ENCODE data around the gene COMTD1. TPM values are rescaled to one million over a fixed set of nuclear protein-coding genes. Genes with fewer than 3 reads are reported as not detected.
A peak's percentile ranks its signal among the peaks of the same experiment; 100 is the strongest.

The COMTD1 gene
- total and polyA plus RNA-seq, 2 of the 13 experiments (the other 11 are each of a cell fraction or from before 2014, with no cell fraction given) = 11.8 to 18.4 TPM

DNA sequence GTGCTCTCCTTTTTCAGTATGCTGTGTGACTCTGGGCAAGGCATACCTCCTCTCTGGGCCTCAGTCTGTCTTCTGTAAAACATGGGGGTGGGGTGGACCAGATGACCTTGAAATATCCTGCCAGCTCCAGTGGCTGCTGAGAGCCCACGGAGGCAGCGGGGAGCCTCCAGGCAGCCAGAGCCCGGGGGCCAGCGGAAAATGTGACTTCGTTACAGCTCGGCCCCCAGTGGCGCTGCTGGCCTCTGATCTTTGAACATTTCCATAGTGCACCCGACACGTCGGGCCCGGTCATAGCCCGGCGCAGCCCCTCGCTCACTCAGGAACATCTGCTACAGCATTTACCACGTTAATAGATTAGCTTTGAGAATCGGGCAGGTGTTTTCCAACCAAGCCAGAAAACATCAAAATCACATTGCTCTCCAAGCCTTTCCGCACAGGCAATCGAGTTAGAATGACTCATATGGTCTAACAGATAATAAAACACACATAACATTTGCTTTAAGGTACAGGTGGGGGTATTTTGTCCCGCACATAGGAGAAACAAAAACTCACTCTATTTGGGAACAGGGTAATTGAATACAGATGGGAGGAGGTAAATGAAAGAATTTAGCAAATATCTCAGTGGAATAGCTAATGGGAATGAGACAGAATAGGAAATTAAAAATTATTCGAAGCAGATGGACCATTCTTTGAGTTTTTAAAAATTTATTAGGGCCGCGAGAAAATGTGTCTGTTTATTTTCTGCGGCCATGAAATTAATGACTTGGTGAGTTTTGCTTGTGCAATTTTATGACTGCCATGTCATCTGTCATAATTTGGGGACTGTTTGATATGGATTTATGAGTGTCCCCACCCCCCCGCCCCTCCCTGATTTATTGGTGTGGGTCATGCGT lies 26.3 kb upstream of the COMTD1 start (continued):
- TF ChIP-seq, protein P1, sequence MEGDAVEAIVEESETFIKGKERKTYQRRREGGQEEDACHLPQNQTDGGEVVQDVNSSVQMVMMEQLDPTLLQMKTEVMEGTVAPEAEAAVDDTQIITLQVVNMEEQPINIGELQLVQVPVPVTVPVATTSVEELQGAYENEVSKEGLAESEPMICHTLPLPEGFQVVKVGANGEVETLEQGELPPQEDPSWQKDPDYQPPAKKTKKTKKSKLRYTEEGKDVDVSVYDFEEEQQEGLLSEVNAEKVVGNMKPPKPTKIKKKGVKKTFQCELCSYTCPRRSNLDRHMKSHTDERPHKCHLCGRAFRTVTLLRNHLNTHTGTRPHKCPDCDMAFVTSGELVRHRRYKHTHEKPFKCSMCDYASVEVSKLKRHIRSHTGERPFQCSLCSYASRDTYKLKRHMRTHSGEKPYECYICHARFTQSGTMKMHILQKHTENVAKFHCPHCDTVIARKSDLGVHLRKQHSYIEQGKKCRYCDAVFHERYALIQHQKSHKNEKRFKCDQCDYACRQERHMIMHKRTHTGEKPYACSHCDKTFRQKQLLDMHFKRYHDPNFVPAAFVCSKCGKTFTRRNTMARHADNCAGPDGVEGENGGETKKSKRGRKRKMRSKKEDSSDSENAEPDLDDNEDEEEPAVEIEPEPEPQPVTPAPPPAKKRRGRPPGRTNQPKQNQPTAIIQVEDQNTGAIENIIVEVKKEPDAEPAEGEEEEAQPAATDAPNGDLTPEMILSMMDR (CRISPR knock-in tag; IDR thresholded peaks at IDR 0.05) = peak; percentile 37; the same call in 1 of the 2 replicates
- TF ChIP-seq, protein P2, sequence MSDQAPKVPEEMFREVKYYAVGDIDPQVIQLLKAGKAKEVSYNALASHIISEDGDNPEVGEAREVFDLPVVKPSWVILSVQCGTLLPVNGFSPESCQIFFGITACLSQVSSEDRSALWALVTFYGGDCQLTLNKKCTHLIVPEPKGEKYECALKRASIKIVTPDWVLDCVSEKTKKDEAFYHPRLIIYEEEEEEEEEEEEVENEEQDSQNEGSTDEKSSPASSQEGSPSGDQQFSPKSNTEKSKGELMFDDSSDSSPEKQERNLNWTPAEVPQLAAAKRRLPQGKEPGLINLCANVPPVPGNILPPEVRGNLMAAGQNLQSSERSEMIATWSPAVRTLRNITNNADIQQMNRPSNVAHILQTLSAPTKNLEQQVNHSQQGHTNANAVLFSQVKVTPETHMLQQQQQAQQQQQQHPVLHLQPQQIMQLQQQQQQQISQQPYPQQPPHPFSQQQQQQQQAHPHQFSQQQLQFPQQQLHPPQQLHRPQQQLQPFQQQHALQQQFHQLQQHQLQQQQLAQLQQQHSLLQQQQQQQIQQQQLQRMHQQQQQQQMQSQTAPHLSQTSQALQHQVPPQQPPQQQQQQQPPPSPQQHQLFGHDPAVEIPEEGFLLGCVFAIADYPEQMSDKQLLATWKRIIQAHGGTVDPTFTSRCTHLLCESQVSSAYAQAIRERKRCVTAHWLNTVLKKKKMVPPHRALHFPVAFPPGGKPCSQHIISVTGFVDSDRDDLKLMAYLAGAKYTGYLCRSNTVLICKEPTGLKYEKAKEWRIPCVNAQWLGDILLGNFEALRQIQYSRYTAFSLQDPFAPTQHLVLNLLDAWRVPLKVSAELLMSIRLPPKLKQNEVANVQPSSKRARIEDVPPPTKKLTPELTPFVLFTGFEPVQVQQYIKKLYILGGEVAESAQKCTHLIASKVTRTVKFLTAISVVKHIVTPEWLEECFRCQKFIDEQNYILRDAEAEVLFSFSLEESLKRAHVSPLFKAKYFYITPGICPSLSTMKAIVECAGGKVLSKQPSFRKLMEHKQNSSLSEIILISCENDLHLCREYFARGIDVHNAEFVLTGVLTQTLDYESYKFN (CRISPR knock-in tag; conservative IDR thresholded peaks at IDR 0.05) = peak; percentile 71
- 0 out of 2 replicates have a peak, but pooled peaks have one; percentile 26 for TF ChIP-seq ZNF556 (CRISPR knock-in tag; IDR thresholded peaks at IDR 0.05; ENCODE audit: borderline replicate concordance)
- 0 out of 4 replicates have a peak, but pooled peaks of 1 of the 2 experiments have one; percentile 13 for TF ChIP-seq NR2F1 (CRISPR knock-in tag; IDR thresholded peaks at IDR 0.05)
- TF ChIP-seq HNF4G (IDR thresholded peaks at IDR 0.05; ENCODE audit: borderline replicate concordance, low read depth, low read length) = peak; percentile 34; the same call in 1 of the 2 replicates
- no peak for TF ChIP-seq HNF4G (CRISPR knock-in tag; IDR thresholded peaks at IDR 0.05; ENCODE audit: borderline replicate concordance, low read depth)
- no peak for TF ChIP-seq SOX6 (IDR thresholded peaks at IDR 0.05)
- peak; percentile 44 for TF ChIP-seq SOX6 (CRISPR knock-in tag; IDR thresholded peaks at IDR 0.05)
- TF ChIP-seq, protein P3, sequence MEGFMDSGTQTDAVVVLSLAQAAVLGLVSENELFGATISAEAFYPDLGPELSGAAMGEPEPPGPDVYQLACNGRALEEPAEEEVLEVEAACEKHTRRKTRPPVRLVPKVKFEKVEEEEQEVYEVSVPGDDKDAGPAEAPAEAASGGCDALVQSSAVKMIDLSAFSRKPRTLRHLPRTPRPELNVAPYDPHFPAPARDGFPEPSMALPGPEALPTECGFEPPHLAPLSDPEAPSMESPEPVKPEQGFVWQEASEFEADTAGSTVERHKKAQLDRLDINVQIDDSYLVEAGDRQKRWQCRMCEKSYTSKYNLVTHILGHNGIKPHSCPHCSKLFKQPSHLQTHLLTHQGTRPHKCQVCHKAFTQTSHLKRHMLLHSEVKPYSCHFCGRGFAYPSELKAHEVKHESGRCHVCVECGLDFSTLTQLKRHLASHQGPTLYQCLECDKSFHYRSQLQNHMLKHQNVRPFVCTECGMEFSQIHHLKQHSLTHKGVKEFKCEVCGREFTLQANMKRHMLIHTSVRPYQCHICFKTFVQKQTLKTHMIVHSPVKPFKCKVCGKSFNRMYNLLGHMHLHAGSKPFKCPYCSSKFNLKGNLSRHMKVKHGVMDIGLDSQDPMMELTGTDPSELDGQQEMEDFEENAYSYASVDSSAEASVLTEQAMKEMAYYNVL (CRISPR knock-in tag; IDR thresholded peaks at IDR 0.05; ENCODE audit: borderline replicate concordance) = no peak
- TF ChIP-seq POGZ (CRISPR knock-in tag; IDR thresholded peaks at IDR 0.05) = peak; percentile 72
- TF ChIP-seq GABPB1 (CRISPR knock-in tag; IDR thresholded peaks at IDR 0.05) = peak; percentile 21; the same call in 1 of the 2 replicates
- TF ChIP-seq ZSCAN25 (CRISPR knock-in tag; IDR thresholded peaks at IDR 0.05) = no peak
- TF ChIP-seq, protein P4, sequence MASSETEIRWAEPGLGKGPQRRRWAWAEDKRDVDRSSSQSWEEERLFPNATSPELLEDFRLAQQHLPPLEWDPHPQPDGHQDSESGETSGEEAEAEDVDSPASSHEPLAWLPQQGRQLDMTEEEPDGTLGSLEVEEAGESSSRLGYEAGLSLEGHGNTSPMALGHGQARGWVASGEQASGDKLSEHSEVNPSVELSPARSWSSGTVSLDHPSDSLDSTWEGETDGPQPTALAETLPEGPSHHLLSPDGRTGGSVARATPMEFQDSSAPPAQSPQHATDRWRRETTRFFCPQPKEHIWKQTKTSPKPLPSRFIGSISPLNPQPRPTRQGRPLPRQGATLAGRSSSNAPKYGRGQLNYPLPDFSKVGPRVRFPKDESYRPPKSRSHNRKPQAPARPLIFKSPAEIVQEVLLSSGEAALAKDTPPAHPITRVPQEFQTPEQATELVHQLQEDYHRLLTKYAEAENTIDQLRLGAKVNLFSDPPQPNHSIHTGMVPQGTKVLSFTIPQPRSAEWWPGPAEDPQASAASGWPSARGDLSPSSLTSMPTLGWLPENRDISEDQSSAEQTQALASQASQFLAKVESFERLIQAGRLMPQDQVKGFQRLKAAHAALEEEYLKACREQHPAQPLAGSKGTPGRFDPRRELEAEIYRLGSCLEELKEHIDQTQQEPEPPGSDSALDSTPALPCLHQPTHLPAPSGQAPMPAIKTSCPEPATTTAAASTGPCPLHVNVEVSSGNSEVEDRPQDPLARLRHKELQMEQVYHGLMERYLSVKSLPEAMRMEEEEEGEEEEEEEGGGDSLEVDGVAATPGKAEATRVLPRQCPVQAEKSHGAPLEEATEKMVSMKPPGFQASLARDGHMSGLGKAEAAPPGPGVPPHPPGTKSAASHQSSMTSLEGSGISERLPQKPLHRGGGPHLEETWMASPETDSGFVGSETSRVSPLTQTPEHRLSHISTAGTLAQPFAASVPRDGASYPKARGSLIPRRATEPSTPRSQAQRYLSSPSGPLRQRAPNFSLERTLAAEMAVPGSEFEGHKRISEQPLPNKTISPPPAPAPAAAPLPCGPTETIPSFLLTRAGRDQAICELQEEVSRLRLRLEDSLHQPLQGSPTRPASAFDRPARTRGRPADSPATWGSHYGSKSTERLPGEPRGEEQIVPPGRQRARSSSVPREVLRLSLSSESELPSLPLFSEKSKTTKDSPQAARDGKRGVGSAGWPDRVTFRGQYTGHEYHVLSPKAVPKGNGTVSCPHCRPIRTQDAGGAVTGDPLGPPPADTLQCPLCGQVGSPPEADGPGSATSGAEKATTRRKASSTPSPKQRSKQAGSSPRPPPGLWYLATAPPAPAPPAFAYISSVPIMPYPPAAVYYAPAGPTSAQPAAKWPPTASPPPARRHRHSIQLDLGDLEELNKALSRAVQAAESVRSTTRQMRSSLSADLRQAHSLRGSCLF (CRISPR knock-in tag; IDR thresholded peaks at IDR 0.05; ENCODE audit: borderline replicate concordance) = no peak
